GM19240 (cell line): ENCODE measurements around the gene NSG2.
"Not testable (repeated sequence)": the region's sequence is repeated elsewhere in the genome, so short reads cannot be mapped to it uniquely, and the experiment has no call there.

ENCODE experiments used
- DNase-seq: peaks from one replicate; pipeline ENCODE4 v3.0.0; 2011; ENCODE audit warnings: low spot score; ENCODE audit not compliant: insufficient read length

The NSG2 gene

DNA sequence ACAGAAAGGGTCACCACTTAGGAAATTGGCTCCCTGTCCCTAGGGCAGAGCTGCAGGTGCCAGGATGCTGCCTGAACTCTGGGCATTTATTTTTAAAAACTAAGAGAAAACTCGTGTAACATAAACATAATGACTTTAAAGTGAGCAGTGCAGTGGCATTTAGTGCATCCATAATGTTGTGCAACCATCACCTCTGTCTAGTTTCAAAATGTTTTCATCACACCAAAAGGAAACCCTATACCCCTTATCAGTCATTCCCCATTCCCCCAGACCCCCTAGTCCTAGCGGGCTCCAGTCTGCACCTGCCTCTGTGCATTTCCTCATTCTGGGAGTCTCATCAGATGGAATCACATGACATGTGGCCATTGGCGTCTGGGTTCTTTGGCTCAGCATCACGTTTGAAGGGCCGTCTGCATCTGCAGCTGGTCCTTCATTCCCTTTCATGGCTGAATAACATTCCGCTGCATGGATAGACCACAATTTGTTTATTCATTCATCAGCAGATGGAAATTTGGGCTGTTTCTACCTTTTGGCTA, 55.8 kb downstream of the NSG2 start:
- DNase-seq: no peak

GRCh38 chr5:174102574-174102973, 57.1 kb downstream of the NSG2 start:
- not testable (repeated sequence) for DNase-seq

GRCh38 chr5:174106997-174107655, 61.6 kb downstream of the NSG2 start:
- DNase-seq: no peak

DNA sequence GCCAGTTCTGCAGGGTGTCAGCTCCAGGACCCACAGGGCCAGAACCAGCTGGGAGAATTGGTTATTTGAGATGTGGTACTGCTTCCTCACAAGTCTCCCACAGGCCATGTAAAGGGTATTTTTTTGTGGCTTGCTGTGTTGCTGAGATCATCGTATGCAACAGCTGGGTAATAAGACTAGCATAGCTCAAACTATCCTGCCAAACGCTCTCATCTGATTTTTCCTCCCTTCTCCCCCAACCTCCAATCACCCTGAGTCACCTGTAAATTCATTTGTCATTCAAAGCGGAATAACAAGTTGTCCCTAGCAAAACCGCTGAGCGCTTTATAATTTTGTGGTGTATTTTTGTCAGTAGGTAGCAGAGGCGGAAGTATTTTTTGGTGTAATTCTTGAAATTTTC, 63.2 kb downstream of the NSG2 start:
- DNase-seq: no peak

DNA sequence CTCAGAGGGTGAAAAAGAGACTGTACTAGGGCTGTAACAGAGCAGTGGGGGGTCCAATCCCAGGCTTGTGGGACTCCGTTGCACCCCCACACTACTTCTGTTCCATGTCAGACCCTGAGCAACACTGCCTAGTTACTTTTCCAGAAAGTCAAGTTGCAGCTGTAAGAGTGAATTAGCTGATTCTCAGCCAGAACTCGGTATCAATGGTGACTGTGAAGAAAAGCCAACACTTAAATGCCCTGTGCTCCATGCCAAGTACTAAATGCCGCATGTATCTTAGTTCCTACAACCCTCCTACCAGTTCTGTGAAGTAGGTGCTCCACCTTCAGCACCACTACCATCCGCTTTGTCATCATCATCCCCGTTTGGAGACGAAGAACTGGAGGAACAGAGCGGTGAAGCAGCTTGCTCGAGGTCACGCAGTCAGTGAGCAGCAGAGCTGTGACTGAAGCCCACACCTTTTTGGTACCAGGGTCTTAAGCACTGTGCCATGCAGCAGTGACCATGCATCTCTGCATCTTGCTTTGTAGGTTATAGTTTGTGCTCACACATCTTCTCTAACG, 64.3 kb downstream of the NSG2 start:
- DNase-seq: no peak

GRCh38 chr5:174110310-174110709, 64.8 kb downstream of the NSG2 start:
- no peak for DNase-seq

DNA sequence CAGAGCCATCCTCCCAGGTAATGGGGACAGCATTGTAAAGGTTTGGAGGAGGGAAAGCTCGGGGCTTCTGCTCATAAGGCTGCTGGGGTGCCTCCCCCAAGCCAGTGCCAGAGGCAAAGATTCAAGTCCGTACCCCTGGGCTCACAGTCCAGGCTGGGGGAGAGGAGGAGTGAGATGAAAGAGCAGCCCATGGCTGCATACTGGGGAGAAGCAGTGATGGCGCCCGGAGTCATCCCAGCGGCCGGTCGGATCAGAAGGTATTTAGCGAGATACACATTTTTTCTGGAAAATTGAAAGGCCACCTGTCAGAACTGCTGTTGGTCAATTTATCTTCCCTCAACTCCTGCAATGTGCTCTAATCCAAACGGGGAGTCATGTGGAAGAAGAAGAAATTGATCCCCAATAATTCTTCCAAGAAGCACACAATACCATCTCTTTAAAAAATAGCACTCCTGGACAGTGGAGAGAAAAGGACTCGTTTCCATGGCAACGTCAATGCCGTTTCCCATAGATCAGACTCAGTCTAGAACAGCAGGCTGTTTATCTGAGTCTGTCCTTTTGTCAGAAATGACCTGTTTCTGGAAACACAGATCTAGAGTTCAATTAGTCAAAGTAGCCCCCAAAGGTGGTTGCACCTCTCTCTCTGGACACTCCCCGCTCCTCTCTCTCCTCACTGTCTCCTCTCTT, 65.9 kb downstream of the NSG2 start:
- no peak for DNase-seq

- DNase-seq: no peak
These were observed 69.7 kb downstream of the NSG2 start for GRCh38 chr5:174115226-174115625.

GRCh38 chr5:174118823-174119467, 73.4 kb downstream of the NSG2 start:
- no peak for DNase-seq

- no peak for DNase-seq
These were observed 74.0 kb downstream of the NSG2 start for GRCh38 chr5:174119468-174119881.

GRCh38 chr5:174120401-174121005, 75.0 kb downstream of the NSG2 start:
- no peak for DNase-seq

DNA sequence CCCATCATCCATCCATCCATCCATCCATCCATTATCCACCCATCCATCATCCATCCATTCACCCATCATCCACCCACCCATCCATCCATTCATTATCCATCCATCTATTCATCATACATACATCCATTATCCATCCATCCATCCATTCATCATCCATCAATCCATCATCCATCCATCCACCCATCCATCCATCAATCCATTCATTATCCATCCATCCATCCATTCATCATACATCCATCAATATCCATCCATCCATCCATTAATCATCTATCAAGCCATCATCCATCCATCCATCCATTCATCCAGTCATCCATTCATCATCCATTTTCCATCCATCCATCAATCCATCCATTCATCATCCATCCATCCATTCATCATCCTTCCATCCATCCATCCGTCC, 89.0 kb downstream of the NSG2 start:
- DNase-seq: no peak

- no peak for DNase-seq
These were observed 94.1 kb downstream of the NSG2 start for GRCh38 chr5:174139623-174140022.

DNA sequence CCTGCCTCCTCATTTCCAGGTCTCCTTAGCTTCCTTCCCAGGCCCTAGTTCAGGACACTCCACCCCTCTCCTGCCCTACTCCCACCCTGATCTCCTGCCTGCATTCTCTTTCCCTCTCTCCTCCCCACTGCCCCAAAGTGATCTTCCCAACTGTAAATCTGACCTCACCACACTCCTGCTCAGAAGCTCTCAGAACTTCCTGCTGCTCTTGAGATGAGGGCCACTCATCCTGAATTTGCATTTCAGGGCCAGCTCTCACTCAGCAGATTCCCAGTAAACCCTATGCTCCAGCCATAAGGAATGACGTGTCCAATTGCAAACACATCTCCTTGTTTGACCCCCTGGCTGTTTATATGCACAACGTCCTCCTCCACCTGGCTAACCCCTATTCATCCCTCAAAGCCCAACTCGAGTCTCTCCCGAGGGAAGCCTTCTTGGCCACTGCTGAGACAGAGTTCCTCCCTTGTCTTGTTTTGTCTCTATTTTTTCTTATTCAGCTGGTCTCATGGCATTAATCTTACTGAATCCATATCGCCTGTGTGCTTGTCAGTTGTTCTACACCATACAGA, 95.0 kb downstream of the NSG2 start:
- DNase-seq: no peak

GRCh38 chr5:174141398-174141797, 95.9 kb downstream of the NSG2 start:
- DNase-seq: no peak

DNA sequence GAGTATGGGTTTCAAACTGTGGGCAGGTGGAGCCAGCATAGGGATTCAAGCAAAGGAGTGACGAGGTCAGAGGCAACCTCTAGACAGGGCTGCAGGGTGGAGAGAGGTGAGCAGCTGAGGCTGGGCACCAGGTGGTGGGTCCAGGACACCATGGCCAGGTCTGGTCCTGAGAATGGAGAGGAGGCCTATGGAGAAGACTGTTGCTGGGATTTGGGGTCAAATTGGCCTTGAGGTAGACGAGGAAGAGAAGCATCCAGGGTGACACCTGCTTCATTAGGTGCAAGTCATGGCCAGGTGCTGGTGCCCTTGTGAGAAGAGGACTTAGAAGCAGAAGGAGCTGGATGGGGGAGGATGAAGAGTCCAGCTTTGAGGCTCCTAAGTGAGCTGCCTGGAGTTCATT, 99.6 kb downstream of the NSG2 start:
- DNase-seq: no peak

DNA sequence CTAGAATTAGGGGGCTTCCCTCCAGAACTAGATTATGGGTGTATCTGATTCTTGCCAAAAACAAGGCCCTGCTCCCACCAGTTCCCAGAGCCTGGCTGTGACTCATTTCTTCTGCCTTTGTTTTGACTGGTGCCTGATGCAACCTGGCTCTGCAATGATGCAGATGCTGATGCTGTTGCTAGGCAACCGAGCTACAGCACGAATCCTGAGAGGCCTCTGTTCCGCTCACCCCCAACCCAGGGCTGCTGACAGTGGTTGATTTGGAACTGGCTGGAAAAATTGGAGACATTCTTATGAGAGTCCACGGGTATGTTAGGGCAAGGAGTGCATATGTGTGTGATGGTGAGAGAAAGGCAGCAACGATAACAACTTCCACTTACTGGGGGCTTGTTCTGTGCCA, 100.3 kb downstream of the NSG2 start:
- no peak for DNase-seq

GRCh38 chr5:174146556-174146955, 101.0 kb downstream of the NSG2 start:
- no peak for DNase-seq

- not testable (repeated sequence) for DNase-seq
These were observed 101.5 kb downstream of the NSG2 start for GRCh38 chr5:174147012-174147411.

DNA sequence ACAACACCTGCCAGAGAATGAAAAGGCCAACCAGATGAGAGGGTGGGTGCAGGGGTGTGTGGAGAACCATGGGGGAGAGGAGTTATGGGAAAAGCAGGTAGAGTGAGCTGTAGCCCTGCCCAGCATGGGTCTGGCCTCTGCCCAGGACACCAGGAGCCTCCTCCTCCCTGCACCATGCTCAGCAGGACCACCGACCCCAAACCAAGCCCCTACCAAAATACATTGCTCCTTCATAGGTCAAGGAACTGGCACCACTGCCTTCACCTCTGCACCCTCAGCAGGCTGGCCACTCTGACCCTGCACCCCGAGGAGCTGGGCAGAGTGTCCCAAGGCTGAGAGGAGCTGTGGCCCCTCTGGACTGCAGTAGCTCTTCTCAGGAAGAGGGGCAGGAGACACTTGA, 102.0 kb downstream of the NSG2 start:
- DNase-seq: no peak

- DNase-seq: no peak
These were observed 103.2 kb downstream of the NSG2 start for GRCh38 chr5:174148721-174149120.
